IPS-18a (cell line): ENCODE data around the gene SPAG4.

ENCODE experiments used
- H3K27ac ChIP-seq: one replicate; pipeline ENCODE4 v1.5.1; 2013; ENCODE audit warnings: low read length
- H3K27me3 ChIP-seq: one replicate; pipeline ENCODE4 v1.6.1; 2013; ENCODE audit warnings: mild to moderate bottlenecking, low read length; ENCODE audit not compliant: control insufficient read depth, insufficient read depth
- H3K36me3 ChIP-seq: one replicate; pipeline ENCODE4 v1.6.1; 2013; ENCODE audit warnings: low read depth, low read length; ENCODE audit not compliant: control insufficient read depth
- H3K4me1 ChIP-seq: one replicate; pipeline ENCODE4 v1.6.1; 2013; ENCODE audit warnings: low read depth, low read length; ENCODE audit not compliant: control insufficient read depth
- H3K4me3 ChIP-seq: one replicate; pipeline ENCODE4 v1.5.1; 2013; ENCODE audit warnings: low read length
- H3K9ac ChIP-seq: one replicate; pipeline ENCODE4 v1.6.1; 2013; ENCODE audit warnings: mild to moderate bottlenecking, low read length, moderate library complexity
- H3K9me3 ChIP-seq: one replicate; pipeline ENCODE4 v1.6.1; 2013; ENCODE audit warnings: low read depth, low read length; ENCODE audit not compliant: control insufficient read depth

SPAG4 gene

GRCh38 chr20:35617397-35618262 is 2.0 kb downstream of the SPAG4 start:
- Histone ChIP-seq H3K4me1 (peaks cover 8% of the 10 kb centered on the region), H3K9ac (no peak overlapping the region), H3K27me3 (peaks cover 11% of the 10 kb centered on the region), H3K9me3 (no peaks in the 10 kb centered on the region), H3K27ac (no peak overlapping the region), H3K36me3 (no peaks in the 10 kb centered on the region), H3K4me3 (peak overlapping the region; percentile 66)

DNA sequence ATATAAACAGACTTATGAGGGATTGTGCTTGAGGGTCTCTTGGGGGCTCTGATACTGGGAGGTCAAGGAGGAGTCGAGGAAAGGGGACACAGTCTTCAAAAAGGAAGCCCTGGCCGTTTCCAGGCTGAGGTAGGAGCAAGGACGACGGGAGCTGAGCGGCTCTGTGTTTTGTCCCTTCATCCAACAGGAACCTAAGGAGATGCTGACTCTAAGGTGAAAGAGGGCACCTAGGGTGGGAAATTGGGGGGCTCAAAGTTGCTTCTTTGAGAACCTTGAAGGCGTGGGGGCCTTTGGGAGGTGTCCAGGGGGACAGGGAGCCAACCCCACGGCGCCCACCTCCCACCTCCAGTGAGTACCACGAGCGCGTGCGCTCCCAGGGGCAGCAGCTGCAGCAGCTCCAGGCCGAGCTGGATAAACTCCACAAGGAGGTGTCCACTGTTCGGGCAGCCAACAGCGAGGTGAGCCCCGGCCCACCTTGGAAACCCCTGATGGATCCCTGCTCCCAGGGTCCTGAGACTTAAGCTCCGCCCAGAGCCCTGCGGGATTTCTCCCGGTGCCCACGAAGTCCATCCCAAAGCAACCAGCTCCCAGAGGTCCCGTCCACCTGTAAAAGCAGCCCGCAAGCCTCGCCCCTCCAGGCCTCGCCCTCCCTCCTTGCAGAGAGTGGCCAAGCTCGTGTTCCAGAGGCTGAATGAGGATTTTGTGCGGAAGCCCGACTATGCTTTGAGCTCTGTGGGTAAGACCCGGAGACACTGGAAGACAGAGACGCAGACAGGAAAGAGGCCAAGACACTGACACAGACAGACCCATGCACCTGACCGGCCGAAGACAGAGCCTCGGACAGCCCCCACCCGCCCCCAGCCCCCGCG is 2.9 kb downstream of the SPAG4 start:
- Histone ChIP-seq H3K9ac (no peak overlapping the region), H3K27ac (no peak overlapping the region), H3K27me3 (peaks cover 11% of the 10 kb centered on the region), H3K9me3 (no peaks in the 10 kb centered on the region), H3K4me1 (peaks cover 8% of the 10 kb centered on the region), H3K4me3 (peak overlapping the region; percentile 66), H3K36me3 (no peaks in the 10 kb centered on the region)

DNA sequence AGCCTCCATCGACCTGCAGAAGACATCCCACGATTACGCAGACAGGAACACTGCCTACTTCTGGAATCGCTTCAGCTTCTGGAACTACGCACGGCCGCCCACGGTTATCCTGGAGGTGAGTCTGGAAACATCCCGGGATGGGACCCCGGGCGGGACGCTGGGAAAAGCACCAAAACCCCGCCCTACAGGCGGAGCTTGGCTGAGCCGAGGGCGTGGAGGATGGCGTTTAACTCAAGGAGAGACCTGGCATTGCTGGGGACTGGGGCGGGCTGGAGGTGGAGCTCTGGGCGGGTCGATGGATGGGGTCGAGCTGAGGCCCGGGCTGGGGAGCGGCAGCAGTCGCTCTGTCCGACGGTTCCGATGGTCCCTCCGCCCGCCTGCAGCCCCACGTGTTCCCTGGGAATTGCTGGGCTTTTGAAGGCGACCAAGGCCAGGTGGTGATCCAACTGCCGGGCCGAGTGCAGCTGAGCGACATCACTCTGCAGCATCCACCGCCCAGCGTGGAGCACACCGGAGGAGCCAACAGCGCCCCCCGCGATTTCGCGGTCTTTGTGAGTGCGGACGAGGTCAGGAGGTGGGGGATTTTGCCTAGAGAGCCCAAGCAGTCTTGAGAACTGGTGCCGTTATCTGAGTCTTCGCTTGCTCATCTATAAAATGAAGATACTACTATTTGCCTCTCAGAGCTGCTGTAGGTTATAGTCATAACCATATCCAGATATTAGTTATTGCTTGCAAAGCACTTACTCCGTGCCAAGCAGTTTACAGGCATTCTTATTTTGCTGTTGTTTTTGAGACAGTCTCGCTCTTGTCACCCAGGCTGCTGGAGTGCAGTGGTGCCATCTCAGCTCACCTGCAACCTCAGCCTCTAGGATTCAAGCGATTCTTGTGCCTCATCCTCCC is 3.8 kb downstream of the SPAG4 start:
- no peaks in the 10 kb centered on the region for H3K9me3 ChIP-seq
- H3K27ac ChIP-seq: no peak overlapping the region
- H3K4me3 ChIP-seq: peak overlapping the region; percentile 66
- peaks cover 11% of the 10 kb centered on the region for H3K27me3 ChIP-seq
- no peaks in the 10 kb centered on the region for H3K36me3 ChIP-seq
- peaks cover 8% of the 10 kb centered on the region for H3K4me1 ChIP-seq
- H3K9ac ChIP-seq: peak overlapping the region; percentile 40

GRCh38 chr20:35620818-35621559 is 5.4 kb downstream of the SPAG4 start:
- Histone ChIP-seq H3K36me3 (peaks cover 7% of the 10 kb centered on the region), H3K4me1 (peaks cover 8% of the 10 kb centered on the region), H3K27me3 (peaks cover 11% of the 10 kb centered on the region), H3K9me3 (no peaks in the 10 kb centered on the region), H3K9ac (no peak overlapping the region), H3K4me3 (no peak overlapping the region), H3K27ac (no peak overlapping the region)

GRCh38 chr20:35621560-35621946 is 5.9 kb downstream of the SPAG4 start:
- Histone ChIP-seq H3K9me3 (no peaks in the 10 kb centered on the region), H3K27ac (no peak overlapping the region), H3K9ac (no peak overlapping the region), H3K36me3 (peaks cover 12% of the 10 kb centered on the region), H3K4me1 (peaks cover 8% of the 10 kb centered on the region), H3K27me3 (peaks cover 11% of the 10 kb centered on the region), H3K4me3 (no peak overlapping the region)

- H3K27ac ChIP-seq: no peak overlapping the region
- no peak overlapping the region for H3K4me3 ChIP-seq
- H3K4me1 ChIP-seq: no peaks in the 10 kb centered on the region
- peaks cover 37% of the 10 kb centered on the region for H3K36me3 ChIP-seq
- no peaks in the 10 kb centered on the region for H3K9me3 ChIP-seq
- H3K27me3 ChIP-seq: no peaks in the 10 kb centered on the region
- H3K9ac ChIP-seq: no peak overlapping the region
Observed at GRCh38 chr20:35625584-35626385, 10.2 kb downstream of the SPAG4 start.

GRCh38 chr20:35626386-35627001 is 10.9 kb downstream of the SPAG4 start:
- H3K9me3 ChIP-seq: no peaks in the 10 kb centered on the region
- peaks cover 45% of the 10 kb centered on the region for H3K36me3 ChIP-seq
- H3K27me3 ChIP-seq: no peaks in the 10 kb centered on the region
- no peak overlapping the region for H3K27ac ChIP-seq
- no peaks in the 10 kb centered on the region for H3K4me1 ChIP-seq
- H3K4me3 ChIP-seq: no peak overlapping the region
- H3K9ac ChIP-seq: no peak overlapping the region

DNA sequence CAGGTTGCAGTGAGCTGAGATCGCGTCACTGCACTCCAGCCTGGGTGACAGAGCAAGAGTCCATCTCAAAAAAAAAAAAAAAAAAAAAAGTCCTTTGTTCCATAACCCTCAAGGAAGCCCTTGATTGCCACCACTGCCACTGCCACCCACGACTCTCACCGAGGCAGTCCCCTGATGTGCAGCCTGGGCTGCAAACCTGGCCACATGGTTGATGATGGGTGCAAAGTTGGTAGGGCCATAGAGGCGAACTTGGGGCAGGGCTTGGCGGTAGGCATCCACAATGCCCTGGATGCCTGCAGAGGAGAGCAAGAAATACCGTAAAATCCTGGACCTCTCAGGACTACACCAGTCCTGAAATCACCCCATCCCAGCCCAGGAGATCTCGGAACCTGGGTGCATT is 11.5 kb downstream of the SPAG4 start:
- Histone ChIP-seq H3K27ac (no peak overlapping the region), H3K9me3 (no peaks in the 10 kb centered on the region), H3K4me1 (no peaks in the 10 kb centered on the region), H3K9ac (no peak overlapping the region), H3K4me3 (no peak overlapping the region), H3K27me3 (no peaks in the 10 kb centered on the region), H3K36me3 (peaks cover 46% of the 10 kb centered on the region)

- Histone ChIP-seq H3K4me1 (no peaks in the 10 kb centered on the region), H3K9me3 (no peaks in the 10 kb centered on the region), H3K27me3 (no peaks in the 10 kb centered on the region), H3K4me3 (no peak overlapping the region), H3K36me3 (peaks cover 46% of the 10 kb centered on the region), H3K27ac (no peak overlapping the region), H3K9ac (no peak overlapping the region)
Observed at GRCh38 chr20:35629427-35630145, 14.0 kb downstream of the SPAG4 start.
